Stimulated activated CD4-positive, alpha-beta T cell treated with anti-CD3 and anti-CD28 coated beads, Interleukin-4, amount 100 ng/mL, for 1 hour (primary cell): ENCODE measurements around the gene SRGAP2B.
"Not testable (repeated sequence)": the region's sequence is repeated elsewhere in the genome, so short reads cannot be mapped to it uniquely, and the experiment has no call there.

Source experiments
- DNase-seq: peaks from one replicate; pipeline ENCODE4 v3.0.0-alpha.2; 2020

Gene SRGAP2B

GRCh38 chr1:144893062-144893461 lies 202.1 kb downstream of the SRGAP2B start:
- not testable (repeated sequence) for DNase-seq

GRCh38 chr1:144889450-144890115 lies 205.5 kb downstream of the SRGAP2B start:
- not testable (repeated sequence) for DNase-seq

GRCh38 chr1:144883022-144883421 lies 212.1 kb downstream of the SRGAP2B start:
- DNase-seq: peak; percentile 32

- peak; percentile 1 for DNase-seq
Observed at GRCh38 chr1:144882343-144882742, 212.8 kb downstream of the SRGAP2B start.

- DNase-seq: not testable (repeated sequence)
Observed at GRCh38 chr1:144858607-144859006, 236.5 kb downstream of the SRGAP2B start.
